Bronchial epithelial cell (primary cell): ENCODE data around the gene MAP3K7CL. TPM values are rescaled to one million over a fixed set of nuclear protein-coding genes. Genes with fewer than 3 reads are reported as not detected.
A peak's percentile ranks its signal among the peaks of the same experiment; 100 is the strongest.
"Not testable (repeated sequence)": the region's sequence is repeated elsewhere in the genome, so short reads cannot be mapped to it uniquely, and the experiment has no call there.

Experiments
- DNase-seq: peaks from one replicate; pipeline ENCODE4 v3.0.0-alpha.2; 2010; ENCODE audit warnings: low read depth
- FAIRE-seq: peaks from 2 replicates; lab custom pipeline; 2011; peaks lifted over from hg19 to GRCh38; lab: Jason Lieb, UNC
- H3K27me3 ChIP-seq: 2 replicates; pipeline ENCODE4 v1.5.1; 2011; ENCODE audit warnings: low read length; ENCODE audit not compliant: control insufficient read depth, insufficient read depth
- H3K36me3 ChIP-seq: 2 replicates; pipeline ENCODE4 v1.5.1; 2011; ENCODE audit warnings: low read length; ENCODE audit not compliant: control insufficient read depth, insufficient read depth
- H3K4me3 ChIP-seq: 2 replicates; pipeline ENCODE4 v1.5.1; 2011; ENCODE audit warnings: mild to moderate bottlenecking, low read depth, low read length, control low read depth
- total RNA-seq: library from RNA; depleted of rRNA; stranded (reverse); fragments of >200 nt; gene quantifications from 2 replicates; pipeline ENCODE4 v1.2.1, GENCODE V29; 2014
- TF ChIP-seq, protein P1 (sequence below): IDR thresholded peaks from 2 replicates; pipeline ENCODE4 v1.5.1; 2011; ENCODE audit warnings: mild to moderate bottlenecking, moderate library complexity, low read length, control low read depth, inconsistent platforms; ENCODE audit not compliant: insufficient read depth, severe bottlenecking

Gene MAP3K7CL
- total RNA-seq, 1 donor from 2014 or later = 5.8 TPM

DNA sequence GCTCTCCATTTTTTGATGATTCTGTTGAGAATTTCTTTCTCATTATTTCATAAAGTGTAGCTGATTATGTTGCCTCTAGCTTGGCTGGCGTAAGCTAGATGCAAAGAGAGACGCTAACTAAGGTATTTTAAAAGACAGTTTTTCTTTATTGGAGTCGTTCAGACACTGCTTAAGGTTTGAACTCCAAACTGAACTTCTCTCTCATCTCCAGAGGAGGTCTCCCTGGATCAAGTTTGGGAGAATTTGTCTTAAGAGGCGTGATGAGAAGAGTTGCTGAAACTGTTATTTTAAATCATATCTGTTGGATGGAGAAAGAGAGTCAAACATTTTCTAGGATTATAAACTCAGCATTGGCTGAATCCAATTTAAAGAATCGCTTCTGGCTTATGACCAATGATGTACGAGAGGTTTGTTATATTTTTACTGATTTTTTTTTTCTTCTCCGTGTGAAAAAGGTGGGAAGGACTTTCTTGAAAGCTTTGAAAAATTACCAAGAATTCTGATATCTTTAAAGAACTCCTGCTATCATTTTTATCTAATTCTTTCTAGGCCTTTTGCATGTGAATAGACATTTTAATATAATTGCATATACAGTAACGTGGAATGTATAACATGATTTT, 34.0 kb downstream of the MAP3K7CL start:
- H3K36me3 ChIP-seq = no peaks in the 10 kb centered on the region
- H3K27me3 ChIP-seq = no peaks in the 10 kb centered on the region
- FAIRE-seq (no peak), DNase-seq (peak; percentile 78)
- H3K4me3 ChIP-seq = no peak overlapping the region
- TF ChIP-seq, protein P1, sequence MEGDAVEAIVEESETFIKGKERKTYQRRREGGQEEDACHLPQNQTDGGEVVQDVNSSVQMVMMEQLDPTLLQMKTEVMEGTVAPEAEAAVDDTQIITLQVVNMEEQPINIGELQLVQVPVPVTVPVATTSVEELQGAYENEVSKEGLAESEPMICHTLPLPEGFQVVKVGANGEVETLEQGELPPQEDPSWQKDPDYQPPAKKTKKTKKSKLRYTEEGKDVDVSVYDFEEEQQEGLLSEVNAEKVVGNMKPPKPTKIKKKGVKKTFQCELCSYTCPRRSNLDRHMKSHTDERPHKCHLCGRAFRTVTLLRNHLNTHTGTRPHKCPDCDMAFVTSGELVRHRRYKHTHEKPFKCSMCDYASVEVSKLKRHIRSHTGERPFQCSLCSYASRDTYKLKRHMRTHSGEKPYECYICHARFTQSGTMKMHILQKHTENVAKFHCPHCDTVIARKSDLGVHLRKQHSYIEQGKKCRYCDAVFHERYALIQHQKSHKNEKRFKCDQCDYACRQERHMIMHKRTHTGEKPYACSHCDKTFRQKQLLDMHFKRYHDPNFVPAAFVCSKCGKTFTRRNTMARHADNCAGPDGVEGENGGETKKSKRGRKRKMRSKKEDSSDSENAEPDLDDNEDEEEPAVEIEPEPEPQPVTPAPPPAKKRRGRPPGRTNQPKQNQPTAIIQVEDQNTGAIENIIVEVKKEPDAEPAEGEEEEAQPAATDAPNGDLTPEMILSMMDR = peak; percentile 69

DNA sequence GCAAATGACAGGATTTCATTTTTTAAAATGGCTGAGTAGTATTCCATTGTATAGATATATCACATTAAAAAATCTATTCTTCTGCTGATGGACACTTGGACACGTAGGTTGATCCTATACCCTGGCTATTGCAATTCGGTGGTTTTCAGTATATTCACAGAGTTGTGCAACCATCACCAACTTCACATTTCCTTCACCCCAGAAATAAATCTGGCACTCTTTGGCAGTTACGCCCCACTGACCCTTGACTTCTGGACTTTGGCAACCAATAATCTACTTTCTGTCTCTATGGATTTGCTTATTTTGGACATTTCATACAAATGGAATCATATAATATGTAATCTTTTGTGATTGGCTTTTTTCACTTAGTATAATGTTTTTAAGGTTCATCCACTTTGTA, 35.9 kb downstream of the MAP3K7CL start:
- FAIRE-seq (no peak), DNase-seq (no peak)
- no peaks in the 10 kb centered on the region for H3K36me3 ChIP-seq
- H3K27me3 ChIP-seq = no peaks in the 10 kb centered on the region
- TF ChIP-seq, protein P1 = no peak
- H3K4me3 ChIP-seq = no peak overlapping the region

DNA sequence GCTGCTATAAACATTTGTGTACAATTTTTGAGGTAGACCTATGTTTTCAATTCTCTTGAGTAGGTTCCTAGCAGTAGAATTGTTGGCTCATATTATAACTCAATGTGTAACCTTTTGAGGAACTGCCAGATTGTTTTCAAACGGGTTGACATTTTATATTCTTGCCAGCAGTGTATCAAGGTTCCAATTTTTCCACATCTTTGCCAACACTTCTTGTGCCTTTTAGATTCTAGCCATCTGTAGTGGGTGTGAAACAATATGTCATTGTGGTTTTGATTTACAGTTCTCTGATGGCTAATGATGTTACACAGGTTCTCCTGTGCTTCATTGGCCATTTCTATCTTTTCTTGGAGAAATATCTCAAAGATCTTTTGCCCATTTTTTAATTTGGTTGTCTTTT, 36.4 kb downstream of the MAP3K7CL start:
- FAIRE-seq (no peak), DNase-seq (no peak)
- TF ChIP-seq, protein P1 = no peak
- Histone ChIP-seq H3K36me3 (no peaks in the 10 kb centered on the region), H3K27me3 (no peaks in the 10 kb centered on the region), H3K4me3 (no peak overlapping the region)

DNA sequence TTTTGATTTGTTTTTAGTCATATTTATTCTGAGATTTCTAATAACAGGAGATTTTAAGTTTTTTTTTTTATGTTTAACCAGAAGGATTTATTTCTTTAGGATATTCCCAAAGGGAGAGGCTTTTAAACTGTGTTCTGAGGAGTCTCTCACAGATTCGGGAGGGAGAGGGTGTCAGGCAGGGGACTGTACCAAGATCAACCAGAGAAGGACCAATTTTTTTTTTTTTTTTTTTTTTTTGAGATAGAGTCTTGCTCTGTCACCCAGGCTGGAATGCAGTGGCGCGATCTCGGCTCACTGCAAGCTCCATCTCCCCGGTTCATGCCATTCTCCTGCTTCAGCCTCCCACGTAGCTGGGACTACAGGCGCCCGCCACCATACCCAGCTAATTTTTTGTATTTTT, 37.0 kb downstream of the MAP3K7CL start:
- not testable (repeated sequence) for H3K36me3 ChIP-seq, FAIRE-seq, DNase-seq, H3K4me3 ChIP-seq, H3K27me3 ChIP-seq

DNA sequence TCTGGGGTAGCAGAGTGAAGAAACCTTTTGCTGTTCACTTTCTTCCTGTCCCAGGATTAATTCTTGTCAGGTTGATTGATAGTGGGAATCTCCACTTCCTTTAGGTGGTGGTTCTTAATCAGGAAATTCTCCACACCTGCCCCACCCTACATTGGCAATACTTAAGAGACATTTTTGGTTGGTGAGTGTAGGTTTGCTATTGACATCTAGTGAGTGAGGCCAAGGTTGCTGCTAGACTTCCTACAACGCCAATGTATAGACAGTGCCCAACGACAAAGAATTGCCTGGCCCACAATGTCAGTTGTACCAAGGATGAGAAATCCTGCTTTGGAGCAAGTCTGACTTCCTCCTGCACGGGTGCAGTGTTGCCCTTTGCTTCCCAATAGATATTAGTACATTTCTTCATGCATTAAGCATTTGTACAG, 38.5 kb downstream of the MAP3K7CL start:
- TF ChIP-seq, protein P1 = no peak
- H3K27me3 ChIP-seq = no peaks in the 10 kb centered on the region
- peak; percentile 85 for DNase-seq
- H3K4me3 ChIP-seq = no peak overlapping the region
- peak; percentile 93 for FAIRE-seq
- H3K36me3 ChIP-seq = no peaks in the 10 kb centered on the region

DNA sequence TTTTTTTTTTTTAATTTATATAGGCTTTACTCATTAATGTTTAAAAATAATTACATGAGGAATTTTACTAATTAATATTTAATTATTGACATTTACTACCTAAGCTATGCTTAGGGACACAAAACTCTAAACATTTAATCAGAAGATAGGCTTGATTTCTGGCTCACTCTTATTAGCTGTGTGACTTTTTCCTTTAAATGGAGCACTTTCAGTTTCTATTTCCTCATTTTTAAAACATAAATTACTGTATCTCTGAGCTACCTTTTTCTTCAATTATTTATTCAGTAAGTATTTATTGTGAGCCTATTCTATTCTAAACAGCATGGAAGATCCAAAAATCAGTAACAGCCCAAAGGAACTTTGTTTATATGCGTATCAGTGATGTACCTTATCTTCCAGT, 40.5 kb downstream of the MAP3K7CL start:
- Histone ChIP-seq H3K4me3 (no peak overlapping the region), H3K36me3 (no peaks in the 10 kb centered on the region), H3K27me3 (no peaks in the 10 kb centered on the region)
- FAIRE-seq (no peak), DNase-seq (no peak)
- TF ChIP-seq, protein P1 = no peak
